T-helper 1 cell (primary cell): Measurements from ENCODE around the gene SSH2.

Source experiments
- DNase-seq, 5 donors: peaks; one replicate each; pipeline ENCODE4 v3.0.0-alpha.2; 2012 to 2020

The SSH2 gene

GRCh38 chr17:29595943-29596774, 333.9 kb downstream of the SSH2 start:
- no peak for DNase-seq

DNA sequence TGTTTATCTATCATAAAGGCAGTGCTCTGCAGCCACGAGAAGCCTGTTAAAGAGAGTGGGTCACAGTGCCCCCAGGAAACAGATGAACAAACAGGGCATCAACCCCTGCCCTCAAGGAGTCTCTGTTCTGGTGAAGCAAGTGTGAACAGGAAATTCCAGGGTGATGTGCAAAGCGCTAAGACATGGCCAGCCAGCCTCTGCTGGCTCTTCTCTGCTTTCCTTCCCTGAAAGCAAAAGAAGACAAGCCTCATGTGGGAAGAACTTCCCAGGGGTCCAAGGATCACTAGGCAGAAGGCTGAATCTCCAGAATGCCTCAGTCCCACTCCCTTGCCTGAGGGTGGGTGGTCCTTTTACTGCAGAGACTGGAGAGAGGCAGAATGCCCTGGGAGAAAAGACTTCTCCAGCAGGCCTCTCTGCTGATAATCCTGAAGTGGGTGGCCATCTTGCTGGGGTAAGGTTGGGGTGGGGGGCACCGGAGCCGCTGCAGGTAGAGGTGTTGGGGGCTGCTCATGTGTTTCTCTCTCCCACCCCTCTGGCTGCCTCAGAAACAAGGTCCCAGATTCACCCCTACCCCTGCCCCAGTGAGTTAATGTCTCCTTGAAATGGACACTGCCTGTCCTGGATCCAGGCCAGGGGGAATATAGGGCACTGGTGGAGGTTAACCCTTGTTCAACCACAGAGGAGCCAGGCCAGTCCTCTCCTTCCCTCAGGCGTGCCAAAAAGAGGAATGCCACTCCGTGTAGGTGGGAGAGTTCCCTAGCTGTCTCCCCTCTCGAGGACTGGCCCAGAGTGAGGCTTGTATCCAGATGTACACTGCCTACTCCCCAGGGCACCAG, 334.7 kb downstream of the SSH2 start:
- no peak for DNase-seq

DNA sequence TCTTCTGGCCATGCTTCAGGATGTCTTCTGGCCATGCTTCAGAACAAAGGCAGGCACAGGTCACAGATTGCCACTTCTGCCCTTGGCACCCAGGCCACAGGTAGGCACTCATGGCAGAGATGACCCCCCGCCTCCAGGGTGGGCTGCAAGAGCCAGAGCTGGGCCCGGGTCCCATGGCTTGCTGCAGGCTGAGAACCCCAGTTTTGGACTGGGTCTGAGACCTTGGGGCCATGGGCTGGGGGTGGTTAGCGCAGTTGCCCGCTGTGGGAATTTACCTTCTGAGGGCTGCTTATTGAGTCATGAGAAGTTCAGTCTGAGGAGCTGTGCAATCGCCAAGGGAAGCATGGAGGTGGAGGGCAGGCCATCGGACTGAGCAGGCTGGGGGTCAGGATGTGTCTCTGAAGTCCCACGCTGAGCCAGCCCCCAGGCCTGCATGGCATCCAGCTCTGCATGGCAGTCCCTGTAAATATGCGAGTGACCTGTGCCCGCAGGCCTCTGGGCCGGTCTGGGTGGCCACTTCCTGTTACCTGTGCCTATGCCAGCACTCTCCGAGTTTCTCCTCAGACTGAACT, 335.4 kb downstream of the SSH2 start:
- DNase-seq: no peak

DNA sequence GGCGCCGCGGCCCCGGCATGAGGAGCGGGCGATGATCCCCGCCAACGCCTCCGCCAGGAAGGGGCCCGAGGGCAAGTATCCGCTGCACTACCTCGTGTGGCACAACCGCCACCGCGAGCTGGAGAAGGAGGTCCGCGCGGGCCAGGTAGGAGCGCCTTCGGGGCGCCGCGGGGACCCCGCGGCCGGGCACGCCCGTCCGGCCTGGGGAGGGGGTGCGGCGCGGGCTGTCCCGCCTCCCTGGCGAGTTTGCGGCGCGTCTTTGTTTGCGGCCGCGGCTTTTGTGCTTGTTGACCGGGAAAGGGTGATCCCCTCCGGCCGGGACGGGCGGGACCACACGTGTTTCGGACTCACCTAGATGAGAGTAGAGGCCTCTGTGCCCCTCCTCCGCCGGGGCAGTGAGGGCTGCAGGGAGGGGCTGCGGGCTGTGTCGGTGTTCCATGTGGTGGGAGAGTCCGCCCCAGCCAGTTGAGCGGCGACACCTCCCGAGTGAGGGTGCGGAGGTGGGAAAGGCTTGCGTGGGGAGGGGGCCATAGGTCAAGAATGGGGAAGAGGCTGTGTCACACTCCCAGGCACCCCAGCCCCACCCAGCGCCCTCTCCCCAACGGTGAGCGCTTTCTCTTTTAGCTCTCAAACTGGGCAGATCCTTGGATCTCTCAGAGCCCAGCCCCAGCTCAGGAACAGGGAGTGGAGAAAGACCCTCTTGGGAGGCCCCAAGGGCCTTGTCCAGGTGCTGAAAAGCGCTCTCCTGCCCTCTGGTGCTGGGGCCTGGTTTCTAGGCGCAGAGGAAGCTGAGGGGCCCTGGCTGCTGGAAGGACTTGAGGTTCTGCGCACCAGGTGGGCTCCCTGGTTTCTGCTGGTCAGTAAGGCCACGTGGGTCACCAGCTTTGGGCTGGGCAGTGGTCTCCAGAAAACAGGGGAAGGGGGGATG, 336.2 kb downstream of the SSH2 start:
- DNase-seq: no peak

- peak in 2 of 5 donors; percentile 34 to 35 for DNase-seq
These were observed 337.0 kb downstream of the SSH2 start, which contains the start of gene ANKRD13B for GRCh38 chr17:29592850-29593551. Gene ANKRD13B, plus strand, starts transcription at chr17:29593132. Its CDS starts 490 bp downstream, at chr17:29593622.

DNA sequence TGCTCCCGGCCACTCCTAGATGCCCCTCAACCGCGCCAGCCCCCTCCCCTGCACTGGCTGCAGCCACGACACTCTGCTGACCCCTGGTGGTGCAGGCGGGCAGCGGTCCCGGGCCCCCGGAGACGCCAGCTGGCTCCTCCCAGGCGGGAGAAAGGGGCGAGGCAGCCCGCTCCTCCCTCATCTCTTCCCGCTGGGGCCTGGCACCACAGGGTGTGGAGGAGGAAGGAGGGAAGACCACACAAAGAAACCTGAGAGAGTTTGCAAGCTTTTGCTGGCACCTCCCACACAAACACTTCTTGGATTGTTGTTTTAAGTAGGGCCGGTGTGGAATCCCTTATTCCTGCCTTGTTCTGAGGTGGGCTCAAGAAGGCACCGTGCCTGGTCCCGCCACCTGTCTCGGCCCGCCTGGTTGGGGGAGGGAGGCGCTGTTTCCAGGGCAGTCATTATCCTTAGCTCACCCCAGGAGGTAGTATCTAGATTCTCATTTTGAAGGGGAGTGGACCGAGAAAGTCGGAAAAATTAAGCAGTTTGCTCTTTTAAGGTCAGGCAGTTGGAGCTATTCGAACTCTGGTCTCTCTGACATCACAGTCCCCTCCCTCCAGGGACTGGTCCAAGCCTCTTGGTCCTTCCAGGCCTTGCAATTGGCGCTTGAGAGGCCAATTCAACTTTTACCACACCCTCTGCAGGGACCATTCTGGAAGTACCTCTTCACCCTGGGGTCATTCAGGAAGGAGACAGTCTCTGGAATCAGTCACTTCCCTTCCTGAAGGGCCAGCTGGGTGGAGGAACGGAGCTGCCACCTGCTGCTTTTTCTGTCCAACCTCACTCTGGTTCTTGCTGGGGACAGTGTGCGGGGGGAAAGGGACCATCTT, 338.1 kb downstream of the SSH2 start:
- peak; percentile 57 to 75 (median 68) for DNase-seq

DNA sequence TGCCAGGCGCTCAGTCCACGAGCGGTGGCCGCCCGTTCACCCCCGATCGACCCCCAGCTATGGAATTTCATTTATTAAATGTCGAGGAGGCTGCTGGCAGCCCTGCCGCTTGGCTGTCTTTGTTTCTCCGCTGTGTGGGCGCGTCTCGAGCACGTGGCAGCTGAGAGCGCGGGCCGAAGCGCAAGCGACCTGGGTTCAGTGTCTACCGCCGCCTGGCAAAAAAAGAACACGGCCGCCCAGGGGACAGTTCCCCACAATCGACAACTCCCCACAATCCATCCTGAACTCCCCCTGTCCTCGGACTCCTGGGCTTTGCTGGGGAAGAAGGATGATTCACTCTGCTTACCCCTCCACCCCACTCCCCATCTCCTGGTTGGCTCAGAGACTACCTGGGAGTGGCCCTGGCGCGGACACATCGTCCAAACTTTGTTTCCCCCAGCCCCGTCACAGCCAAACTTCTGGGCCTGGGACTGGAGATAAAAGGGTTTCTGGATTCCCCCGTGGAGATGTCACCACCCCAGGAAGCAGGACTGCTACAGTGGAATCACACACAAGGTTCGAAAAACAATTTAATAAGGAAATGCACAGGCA, 338.8 kb downstream of the SSH2 start:
- peak in 1 of 5 donors; percentile 46 for DNase-seq

GRCh38 chr17:29590411-29591145, 339.4 kb downstream of the SSH2 start:
- DNase-seq: no peak

- peak; percentile 72 to 89 (median 77) for DNase-seq
These were observed 340.3 kb downstream of the SSH2 start, which contains the start of gene GIT1 for GRCh38 chr17:29589524-29590410. Gene GIT1, minus strand, starts transcription at chr17:29589648. Its CDS starts 270 bp downstream, at chr17:29589378.

DNA sequence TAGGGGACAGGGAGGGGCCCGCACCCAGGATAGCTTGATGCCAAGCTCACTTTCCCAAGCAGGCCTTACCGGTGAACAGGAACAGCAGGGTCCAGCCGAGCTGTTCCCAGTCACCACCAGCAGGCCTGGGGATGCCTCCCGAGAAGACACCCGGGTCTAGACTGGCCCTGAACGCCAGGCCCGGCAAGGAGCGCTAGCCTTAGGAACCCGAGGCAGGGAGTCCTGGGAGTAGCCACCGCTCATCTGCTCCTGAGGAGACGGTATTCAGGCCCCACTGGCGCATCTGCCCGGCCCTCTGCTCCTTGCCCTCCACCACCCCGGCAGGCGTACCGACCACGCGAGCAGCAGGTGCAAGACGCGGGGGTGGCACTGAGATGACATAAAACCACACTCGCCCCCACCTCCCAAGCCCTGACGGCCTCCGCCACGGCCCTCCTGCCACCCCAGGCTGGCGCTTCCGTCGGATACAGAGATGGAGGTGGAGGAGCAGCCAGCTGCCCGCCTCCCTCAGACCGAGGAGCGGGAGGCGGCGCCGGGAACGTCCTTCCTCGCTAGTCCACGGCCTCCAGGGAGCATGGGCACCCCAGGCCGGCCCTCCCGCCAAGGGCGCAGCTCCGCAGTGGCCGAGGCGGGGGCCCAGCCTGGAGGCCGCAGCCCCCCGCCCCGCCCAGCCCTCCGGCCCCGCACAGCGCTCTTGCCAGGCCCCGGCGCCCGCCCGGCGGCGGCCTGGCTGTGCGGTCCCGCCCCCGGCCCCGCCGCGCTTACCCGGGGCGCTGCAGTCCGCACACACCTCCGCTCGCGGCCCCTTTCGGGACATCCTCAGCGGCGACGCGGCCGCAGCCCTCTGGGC, 341.2 kb downstream of the SSH2 start:
- DNase-seq: peak in 3 of 5 donors; percentile 36 to 49 (median 37)

DNA sequence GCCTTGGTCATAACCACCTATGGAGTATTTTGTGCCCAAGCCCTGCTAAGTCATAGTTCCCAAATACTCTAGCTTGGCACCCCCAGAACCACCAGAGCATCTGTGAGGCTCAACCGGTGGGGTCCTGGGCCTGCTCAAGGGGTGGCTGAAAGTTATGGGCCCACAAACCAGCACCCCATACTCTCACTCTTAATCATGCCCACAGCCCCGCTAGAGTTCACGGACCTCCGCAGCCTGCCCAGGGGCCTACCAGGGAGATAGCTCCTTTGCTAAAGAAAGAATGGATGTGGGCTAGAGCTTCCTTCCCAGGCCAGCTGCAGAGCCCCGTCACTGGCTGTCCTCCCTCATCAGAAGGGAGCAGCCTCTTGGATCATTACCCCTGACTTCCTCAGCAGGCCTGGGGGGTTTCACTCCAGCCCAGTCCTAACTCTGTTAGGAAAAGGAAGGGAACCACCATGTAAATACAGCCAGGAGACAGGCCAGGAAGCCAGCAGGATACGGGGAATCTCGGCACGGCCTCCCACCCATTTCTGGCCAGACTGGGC, 341.9 kb downstream of the SSH2 start:
- peak in 1 of 5 donors; percentile 6 for DNase-seq

- no peak for DNase-seq
These were observed 342.4 kb downstream of the SSH2 start for GRCh38 chr17:29587591-29587990.

GRCh38 chr17:29586676-29587469, 343.2 kb downstream of the SSH2 start:
- DNase-seq: no peak

GRCh38 chr17:29585080-29585751, 344.8 kb downstream of the SSH2 start:
- DNase-seq: peak in 2 of 5 donors; percentile 14 to 36

DNA sequence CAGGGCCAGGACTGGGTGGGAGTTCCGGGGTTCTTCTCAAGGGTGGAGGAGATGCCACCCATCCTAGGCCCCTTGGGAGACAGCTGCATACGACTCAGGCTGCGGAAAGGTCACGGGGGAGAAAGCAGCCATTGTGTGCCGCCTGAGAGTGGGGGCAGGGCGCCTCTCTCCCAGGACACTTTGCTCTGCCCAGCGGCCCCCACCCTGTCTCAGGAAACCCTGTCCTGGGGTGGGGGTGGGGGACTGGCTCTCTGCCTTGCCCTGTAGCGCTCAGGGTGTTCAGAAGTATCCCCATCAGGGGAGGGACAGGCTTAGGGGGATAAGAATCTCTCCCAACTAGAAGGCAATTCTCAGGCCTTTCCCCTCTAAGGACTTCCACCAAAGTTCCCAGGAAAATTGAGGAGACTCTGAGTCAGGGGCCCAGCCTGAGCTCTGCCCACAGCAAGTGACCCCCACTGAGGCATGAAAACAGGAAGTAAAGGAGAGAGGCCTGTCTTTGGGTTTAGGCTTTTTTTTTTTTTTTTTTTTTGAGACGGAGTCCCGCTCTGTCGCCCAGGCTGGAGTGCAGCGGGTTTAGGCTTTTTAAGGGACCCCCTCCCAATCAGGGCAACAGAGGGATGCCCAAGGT, 345.5 kb downstream of the SSH2 start:
- no peak for DNase-seq
